GM12872 (cell line): ENCODE data around the gene LIPE.

Source experiments
- CTCF ChIP-seq: IDR thresholded peaks from 3 replicates; pipeline ENCODE4 v1.5.1; 2011; ENCODE audit warnings: low read depth, mild to moderate bottlenecking, low read length, moderate library complexity; ENCODE audit not compliant: insufficient read depth

LIPE gene

GRCh38 chr19:42370626-42371175 is 56.5 kb downstream of the LIPE start:
- TF ChIP-seq CTCF = no peak

- no peak for TF ChIP-seq CTCF
Observed at GRCh38 chr19:42370068-42370520, 57.1 kb downstream of the LIPE start.

- TF ChIP-seq CTCF = no peak
Observed at GRCh38 chr19:42369433-42370067, 57.6 kb downstream of the LIPE start.

GRCh38 chr19:42368765-42369164 is 58.4 kb downstream of the LIPE start:
- no peak for TF ChIP-seq CTCF

- TF ChIP-seq CTCF = no peak
Observed at GRCh38 chr19:42368360-42368759, 58.8 kb downstream of the LIPE start.

GRCh38 chr19:42367929-42368328 is 59.3 kb downstream of the LIPE start:
- no peak for TF ChIP-seq CTCF

GRCh38 chr19:42366673-42367072 is 60.5 kb downstream of the LIPE start:
- no peak for TF ChIP-seq CTCF
